Tracheal epithelial cell (primary cell): ENCODE data around the gene TMEM217. TPM values are rescaled to one million over a fixed set of nuclear protein-coding genes. Genes with fewer than 3 reads are reported as not detected.

Experiments used
- total RNA-seq: library from RNA; depleted of rRNA; stranded (reverse); fragments of >200 nt; gene quantifications from 2 replicates; pipeline ENCODE4 v1.2.1, GENCODE V29; 2014

TMEM217 gene
- 4.8 TPM in 1 of 2 replicates, not detected in the other for total RNA-seq

DNA sequence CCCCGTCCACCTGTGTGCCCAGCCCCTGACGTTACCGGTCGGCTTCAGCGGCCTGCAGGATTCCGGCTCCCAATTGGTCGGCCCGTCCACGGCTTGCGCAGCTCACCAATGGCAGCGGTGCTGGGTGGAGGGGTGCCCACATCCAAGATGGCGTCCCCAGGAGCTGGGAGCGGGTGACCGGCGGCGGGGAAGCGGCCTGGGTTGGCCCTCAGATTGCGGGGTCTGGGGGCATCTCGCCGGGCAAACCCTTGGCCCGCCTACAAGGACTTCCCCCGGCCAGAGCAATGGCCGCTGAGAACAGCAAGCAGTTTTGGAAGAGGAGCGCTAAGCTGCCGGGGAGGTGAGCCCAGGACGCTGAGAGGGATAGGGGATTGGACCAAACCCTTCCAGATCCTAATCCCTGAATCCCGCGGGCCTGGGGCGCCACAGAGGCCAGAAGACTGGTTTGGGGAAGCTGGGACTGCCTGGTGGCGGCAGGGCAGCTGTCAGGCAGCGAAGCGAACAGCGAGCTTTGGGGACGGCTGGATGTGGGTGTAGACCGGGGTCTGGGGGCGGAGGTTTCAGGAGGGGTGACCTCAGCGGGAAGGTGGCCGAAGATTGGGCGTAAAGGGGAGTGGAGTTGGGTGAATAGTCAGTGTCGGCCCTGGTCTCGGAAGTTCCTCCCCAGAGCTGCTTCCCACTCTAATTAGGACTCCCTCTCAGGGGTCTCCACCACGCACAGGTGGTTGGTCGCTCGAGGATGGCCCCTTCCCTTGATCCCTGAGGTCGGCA lies at the start of gene TMEM217, which contains the start of gene TBC1D22B:
TMEM217 (minus strand) TSS at position 511 of the 771 bp plus-strand sequence. CDS start 39,114 bp downstream, outside the sequence.
TBC1D22B (plus strand) TSS at position 139 of the 771 bp plus-strand sequence; CDS start at position 285, 146 bp downstream.

DNA sequence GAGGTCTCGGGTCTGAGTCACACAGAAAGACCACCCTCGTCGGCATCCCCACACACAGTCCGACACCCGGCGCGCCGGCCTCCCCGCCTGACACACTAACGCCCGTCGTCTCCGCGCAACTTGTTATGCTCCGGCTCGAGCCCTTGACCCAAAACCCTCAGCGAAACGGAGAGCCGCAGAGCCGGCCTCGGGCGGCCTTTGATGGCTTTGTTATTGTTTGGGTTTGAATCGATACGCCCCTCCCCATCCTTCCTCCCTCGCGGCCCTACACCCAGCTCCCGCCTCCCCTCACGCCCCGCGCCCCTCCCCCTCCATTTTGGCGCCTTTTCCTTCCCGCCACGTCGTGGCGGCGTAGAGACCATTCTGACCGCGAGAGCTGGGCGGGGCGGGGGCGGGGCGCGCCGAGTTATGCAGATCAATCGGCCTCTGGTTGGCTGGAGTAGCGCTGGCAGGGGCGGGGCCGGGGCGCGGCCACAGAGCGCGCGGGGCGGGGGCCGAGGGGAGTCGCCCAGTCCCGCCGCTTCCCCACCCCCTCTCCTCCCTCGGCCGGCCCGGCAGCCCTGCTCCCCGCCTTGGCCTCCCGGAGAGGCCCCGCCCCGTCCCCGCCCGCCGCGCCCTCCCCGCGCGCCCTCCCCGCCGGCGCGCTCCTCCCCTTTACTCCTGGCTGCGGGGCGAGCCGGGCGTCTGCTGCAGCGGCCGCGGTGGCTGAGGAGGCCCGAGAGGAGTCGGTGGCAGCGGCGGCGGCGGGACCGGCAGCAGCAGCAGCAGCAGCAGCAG lies 88.3 kb downstream of the TMEM217 start, which contains the start of gene PIM1:
PIM1 (plus strand) TSS at position 657 of the 777 bp plus-strand sequence. CDS start 424 bp downstream, outside the sequence.

Other genes with a start within 250 kb of the TMEM217 start
- gene PIM1, start 88.0 kb downstream of the TMEM217 start, total RNA-seq, result 26.0 and 128 TPM in 2 replicates
- 5.1 and 7.2 TPM in 2 replicates for gene TBC1D22B, start 372 bp downstream of the TMEM217 start, total RNA-seq
- 21.1 and 26.7 TPM in 2 replicates for gene RNF8, start 95.8 kb upstream of the TMEM217 start, total RNA-seq
- 13.6 and 22.9 TPM in 2 replicates for gene CMTR1, start 175.1 kb upstream of the TMEM217 start, total RNA-seq
- 29.8 and 41.2 TPM in 2 replicates for gene CCDC167, start 241.7 kb upstream of the TMEM217 start, total RNA-seq